Mammary epithelial cell (primary cell): ENCODE results near the gene RNPEP.

Source experiments
- EZH2 ChIP-seq: IDR thresholded peaks from 2 replicates; pipeline ENCODE4 v1.6.1; 2012; ENCODE audit warnings: low read length, inconsistent platforms, borderline replicate concordance
- TF ChIP-seq, protein P1 (sequence below), 2 donors: IDR thresholded peaks in 1 of 2; conservative IDR thresholded peaks in 1 of 2; 2 replicates each; pipeline ENCODE4 v1.5.1; 2011 to 2012; ENCODE audit warnings: inconsistent platforms in 2 of 2, low read length in 2 of 2, mild to moderate bottlenecking in 2 of 2, control low read depth in 1 of 2, low read depth in 1 of 2; ENCODE audit not compliant: insufficient read depth in 1 of 2; ENCODE audit errors: extremely low read depth in 1 of 2

DNA sequence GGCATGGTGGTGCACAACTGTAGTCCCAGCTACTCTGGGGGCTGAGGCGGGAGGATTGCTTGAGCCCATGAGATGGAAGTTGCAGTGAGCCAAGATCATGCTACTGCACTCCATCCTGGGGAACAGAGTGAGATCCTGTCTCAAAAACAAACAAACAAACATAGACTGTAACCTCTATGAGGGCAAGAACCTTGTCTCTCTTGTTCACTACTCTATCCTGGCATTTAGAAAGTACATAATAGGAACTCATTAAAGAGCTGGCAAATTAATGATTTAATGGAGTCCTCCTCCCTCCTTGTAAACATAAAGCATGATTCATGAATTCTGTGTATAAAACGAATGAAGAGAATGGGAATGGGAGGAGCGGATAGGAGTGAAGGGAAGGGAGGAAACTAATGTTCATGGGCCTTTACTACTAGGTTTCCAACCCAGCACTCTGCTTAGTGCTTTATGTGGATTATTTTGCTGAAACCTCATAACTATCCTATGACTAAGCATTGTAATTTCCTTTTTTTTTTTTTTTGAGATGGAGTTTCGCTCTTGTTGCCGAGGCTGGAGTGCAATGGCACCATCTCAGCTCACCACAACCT, 44.7 kb upstream of the RNPEP start:
- TF ChIP-seq, protein P1, sequence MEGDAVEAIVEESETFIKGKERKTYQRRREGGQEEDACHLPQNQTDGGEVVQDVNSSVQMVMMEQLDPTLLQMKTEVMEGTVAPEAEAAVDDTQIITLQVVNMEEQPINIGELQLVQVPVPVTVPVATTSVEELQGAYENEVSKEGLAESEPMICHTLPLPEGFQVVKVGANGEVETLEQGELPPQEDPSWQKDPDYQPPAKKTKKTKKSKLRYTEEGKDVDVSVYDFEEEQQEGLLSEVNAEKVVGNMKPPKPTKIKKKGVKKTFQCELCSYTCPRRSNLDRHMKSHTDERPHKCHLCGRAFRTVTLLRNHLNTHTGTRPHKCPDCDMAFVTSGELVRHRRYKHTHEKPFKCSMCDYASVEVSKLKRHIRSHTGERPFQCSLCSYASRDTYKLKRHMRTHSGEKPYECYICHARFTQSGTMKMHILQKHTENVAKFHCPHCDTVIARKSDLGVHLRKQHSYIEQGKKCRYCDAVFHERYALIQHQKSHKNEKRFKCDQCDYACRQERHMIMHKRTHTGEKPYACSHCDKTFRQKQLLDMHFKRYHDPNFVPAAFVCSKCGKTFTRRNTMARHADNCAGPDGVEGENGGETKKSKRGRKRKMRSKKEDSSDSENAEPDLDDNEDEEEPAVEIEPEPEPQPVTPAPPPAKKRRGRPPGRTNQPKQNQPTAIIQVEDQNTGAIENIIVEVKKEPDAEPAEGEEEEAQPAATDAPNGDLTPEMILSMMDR (conservative IDR thresholded peaks at IDR 0.05 in 1 of 2, IDR thresholded peaks at IDR 0.05 in 1 of 2; ENCODE audit: extremely low read depth in 1 of 2, insufficient read depth in 1 of 2, low read depth in 1 of 2, low read length in 2 of 2) = no peak
- TF ChIP-seq EZH2 = no peak
